Kidney capillary endothelial cell (primary cell): ENCODE results near the gene TRMT61A.

Source experiments
- DNase-seq: peaks from one replicate; pipeline ENCODE4 v3.0.0-alpha.2; 2018; ENCODE audit warnings: low spot score

The TRMT61A gene

GRCh38 chr14:103548463-103549351 lies 19.7 kb downstream of the TRMT61A start:
- no peak for DNase-seq

DNA sequence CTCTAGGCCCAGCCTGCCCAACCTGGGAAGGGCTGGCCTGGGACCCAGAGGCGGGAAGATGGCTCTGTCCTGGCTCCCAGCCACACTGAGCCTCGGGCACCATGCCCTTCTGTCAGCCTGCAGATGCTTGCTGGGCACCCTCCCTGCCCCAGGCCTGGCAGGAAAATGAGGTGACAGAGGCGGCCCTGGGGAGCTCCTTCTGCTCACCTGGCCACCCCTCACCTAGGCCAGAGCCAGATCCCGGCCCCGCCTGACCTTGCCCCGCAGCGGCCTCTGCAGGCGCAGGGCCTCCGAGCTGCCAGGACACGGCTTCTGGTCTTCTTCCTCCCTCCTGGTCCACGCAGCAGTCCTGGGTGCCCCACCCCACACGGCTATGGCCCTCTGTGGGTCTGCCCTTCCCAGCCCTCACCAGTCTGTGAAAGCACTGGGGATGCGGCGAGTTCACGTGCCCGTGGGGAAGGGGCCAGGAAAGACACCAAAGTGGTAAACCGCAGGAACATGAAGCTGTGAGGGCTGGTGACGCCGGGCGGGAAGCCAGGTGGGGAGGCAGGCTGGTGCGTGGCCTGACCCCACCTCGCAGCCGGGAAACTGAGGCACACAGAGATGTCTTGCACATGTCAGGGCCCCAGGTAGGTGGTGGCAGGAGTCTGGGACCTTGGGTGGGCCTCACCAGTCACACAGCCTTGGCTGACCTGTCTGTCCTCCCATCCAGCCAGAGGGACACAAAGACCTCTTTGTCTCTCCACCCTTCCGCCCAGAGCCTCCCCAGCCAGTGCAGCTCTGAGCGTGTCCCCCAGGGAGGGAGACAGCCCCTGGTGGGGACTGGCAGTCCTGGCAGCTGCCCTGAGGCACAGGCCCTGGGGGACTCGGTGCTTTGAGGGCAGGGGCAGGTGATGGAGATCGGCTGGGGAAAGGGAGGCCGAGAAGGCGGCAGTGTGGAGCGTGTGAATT lies 20.6 kb downstream of the TRMT61A start:
- DNase-seq: no peak

- no peak for DNase-seq
Measured at GRCh38 chr14:103550451-103551337, 21.7 kb downstream of the TRMT61A start.

GRCh38 chr14:103551338-103551762 lies 22.4 kb downstream of the TRMT61A start:
- DNase-seq: no peak

GRCh38 chr14:103552011-103552845 lies 23.2 kb downstream of the TRMT61A start:
- no peak for DNase-seq

- DNase-seq: no peak
Measured at GRCh38 chr14:103552846-103553210, 23.8 kb downstream of the TRMT61A start.

GRCh38 chr14:103555559-103556337 lies 26.8 kb downstream of the TRMT61A start:
- DNase-seq: no peak

GRCh38 chr14:103556946-103557758 lies 28.2 kb downstream of the TRMT61A start:
- DNase-seq: no peak

DNA sequence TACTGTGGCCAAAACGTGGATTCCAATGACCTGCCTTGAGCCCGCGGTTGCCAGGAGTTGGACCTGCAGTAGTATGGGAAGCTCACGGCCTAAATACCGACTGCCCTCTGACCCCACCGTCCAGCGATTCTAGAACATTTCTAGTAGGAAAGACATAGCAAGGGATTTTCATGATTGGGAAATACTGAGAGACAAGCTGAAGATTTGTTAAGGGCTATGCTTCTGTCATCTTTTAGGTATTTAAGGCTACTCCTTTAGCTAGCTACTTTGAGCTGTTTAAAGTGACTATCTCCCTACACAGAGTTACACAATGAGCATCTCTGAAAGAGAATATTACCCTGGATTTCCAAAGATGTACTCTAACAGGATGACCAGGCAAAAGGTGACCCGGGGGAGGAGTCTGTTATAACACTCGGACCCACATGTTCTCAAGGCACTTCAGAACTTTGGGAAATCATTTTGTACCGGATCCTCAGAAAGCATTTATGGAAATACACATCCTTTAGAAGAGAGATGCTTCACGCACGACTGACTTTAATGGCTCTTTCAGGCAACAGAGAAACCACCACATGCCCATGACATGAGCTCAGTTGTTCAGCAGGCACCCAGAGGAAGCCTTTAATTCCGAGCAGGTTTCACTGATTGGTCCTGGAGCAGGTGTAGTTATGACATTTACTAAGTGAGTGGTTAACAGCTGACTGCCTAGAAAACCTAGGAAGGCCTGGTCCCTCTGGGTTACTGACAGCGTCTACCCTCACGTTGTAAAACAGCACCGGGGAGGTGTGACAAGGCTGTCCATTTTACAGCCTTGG lies 29.3 kb downstream of the TRMT61A start:
- no peak for DNase-seq

GRCh38 chr14:103559766-103560165 lies 30.8 kb downstream of the TRMT61A start:
- no peak for DNase-seq

DNA sequence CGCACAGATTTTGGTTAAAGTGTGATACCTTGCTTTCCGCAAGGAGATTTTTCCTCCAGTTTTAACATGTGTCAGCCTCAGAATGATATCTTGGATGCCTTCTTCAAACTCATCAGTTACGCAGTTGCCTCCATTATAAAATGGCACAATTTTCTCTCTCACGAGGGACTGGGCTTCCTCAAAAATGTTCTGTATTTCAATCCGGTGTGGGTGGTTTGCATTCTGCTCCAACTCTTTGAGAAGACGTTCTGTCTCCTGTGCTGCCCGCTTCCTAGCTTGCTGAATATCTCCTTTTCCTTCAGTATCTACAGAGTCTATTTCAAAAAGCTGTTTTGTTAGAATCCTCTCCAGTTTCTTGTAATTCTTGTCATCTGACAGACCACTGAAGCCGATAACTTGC lies 31.7 kb downstream of the TRMT61A start:
- DNase-seq: no peak

DNA sequence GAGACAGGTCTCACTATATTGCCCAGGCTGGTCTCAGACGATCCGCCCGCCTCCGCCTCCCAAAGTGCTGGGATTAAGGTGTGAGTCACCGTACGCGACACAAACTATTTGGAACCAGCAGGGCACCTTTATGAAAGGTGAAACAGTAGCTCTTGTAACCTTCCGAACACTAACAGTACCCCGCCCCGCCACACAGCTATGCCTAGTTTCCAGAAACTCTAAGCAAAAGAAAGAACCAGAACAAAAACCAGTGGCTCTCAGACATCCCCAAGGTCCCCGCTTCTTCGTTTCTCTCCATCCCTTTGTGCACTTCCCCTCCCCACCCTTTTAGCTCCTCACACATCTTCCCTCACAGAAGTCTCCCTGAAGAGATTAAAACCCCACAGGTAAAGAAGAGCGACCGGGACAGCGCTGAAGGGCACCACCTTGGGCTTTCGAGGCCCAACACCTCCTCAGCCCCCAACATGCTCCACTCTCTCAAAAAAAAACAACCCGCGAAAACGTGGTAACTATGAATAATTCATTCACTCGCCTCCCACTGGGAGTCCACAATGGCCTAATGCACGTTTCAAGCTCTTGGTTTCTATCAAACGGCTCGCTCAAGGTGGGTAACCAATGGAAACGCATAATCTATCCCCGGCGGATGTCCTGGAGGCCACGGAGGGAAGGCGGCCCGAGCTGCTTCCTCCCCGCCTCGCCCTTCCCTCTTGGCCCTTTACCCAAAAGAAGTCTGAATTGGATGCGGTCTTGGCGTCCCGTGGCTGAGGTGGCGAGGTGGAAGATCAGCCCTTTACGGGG lies 32.6 kb downstream of the TRMT61A start:
- DNase-seq: peak; percentile 56

DNA sequence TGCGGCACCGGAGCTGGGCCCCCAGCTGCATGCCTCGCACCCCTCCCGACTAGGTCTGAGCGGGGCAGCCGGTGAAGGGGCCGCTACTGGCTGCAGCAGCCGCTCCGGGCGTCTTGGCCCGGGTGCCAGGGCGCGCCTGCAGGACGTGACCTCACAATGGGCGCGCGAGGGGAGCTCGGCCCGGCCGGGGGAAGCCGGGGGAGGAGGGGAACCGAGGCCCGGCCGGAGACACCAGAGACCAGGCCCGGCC lies 33.1 kb downstream of the TRMT61A start:
- no peak for DNase-seq

- peak; percentile 72 for DNase-seq
Measured at GRCh38 chr14:103562429-103563225, 33.6 kb downstream of the TRMT61A start, which contains the start of the genes BAG5 and COA8. TSS of gene BAG5 (minus strand) at chr14:103562657. CDS start at chr14:103561164, 1,493 bp downstream. TSS of gene COA8 (plus strand) at chr14:103562960. CDS start at chr14:103563002, 42 bp downstream.

DNA sequence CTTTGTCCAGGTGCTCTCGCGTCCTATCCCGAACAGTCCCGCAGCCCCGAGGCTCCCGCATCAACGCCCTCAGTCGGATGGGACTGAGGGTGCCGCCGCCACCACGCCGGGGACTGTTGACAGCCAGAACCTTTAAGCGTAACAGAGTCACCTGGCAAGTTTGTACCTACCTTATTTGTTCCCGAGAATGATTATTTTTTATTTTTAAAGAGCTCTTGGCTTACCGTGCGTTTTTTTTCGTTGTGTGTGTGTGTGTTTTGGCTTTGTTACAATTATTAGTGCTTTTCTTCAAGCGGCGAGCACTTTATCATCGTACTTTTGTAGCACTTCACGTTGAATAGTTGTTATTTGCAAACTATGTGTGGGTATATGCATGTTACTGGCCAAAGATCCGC lies 34.2 kb downstream of the TRMT61A start:
- no peak for DNase-seq

GRCh38 chr14:103563844-103564505 lies 35.0 kb downstream of the TRMT61A start:
- no peak for DNase-seq
